ENCODE data around the gene SLC15A5. TPM values are rescaled to one million over a fixed set of nuclear protein-coding genes. Genes with fewer than 3 reads are reported as not detected.

SLC15A5 gene
- total RNA-seq, 1 experiment from 2014 or later: not detected

GRCh38 chr12:16282978-16283377, 5.5 kb upstream of the SLC15A5 start:
- ATAC-seq (no peak), DNase-seq (ENCODE audit: low read depth, low spot score) (no peak)
- Histone ChIP-seq H3K4me3 (ENCODE audit: low read depth in 2 of 2, low read length in 2 of 2) (no peak overlapping the region), H3K9me3 (ENCODE audit: control insufficient read depth, insufficient read depth, low read depth, low read length) (no peaks in the 10 kb centered on the region), H3K4me1 (ENCODE audit: control insufficient read depth, insufficient read depth, low read length) (no peaks in the 10 kb centered on the region), H3K27ac (ENCODE audit: low read length) (no peak overlapping the region), H3K36me3 (ENCODE audit: control insufficient read depth, insufficient read depth, low read length) (no peaks in the 10 kb centered on the region), H3K27me3 (ENCODE audit: control insufficient read depth, insufficient read depth, low read length) (no peaks in the 10 kb centered on the region)
- no peak for TF ChIP-seq SIN3A (IDR thresholded peaks at IDR 0.05; ENCODE audit: borderline replicate concordance, insufficient read depth, low read depth, low read length)
- intact Hi-C loops (cut with micrococcal nuclease; ENCODE audit: unreplicated experiment) (no loop called here), in situ Hi-C loops (cut with HindIII; ENCODE audit: low pct_unique_long_range_greater_than_20kb, low sequenced_read_pairs) (no loop called here)
- no TSS peak for BruUV-seq (replicated peaks)
- ChIA-PET POLR2A (no interaction called here), CTCF (no interaction called here)

GRCh38 chr12:16282081-16282480, 4.6 kb upstream of the SLC15A5 start:
- in situ Hi-C loops (cut with HindIII; ENCODE audit: low pct_unique_long_range_greater_than_20kb, low sequenced_read_pairs): no loop called here
- no peak for TF ChIP-seq CTCF (IDR thresholded peaks at IDR 0.05)
- TF ChIP-seq POLR2AphosphoS5 (IDR thresholded peaks at IDR 0.05; ENCODE audit: low read depth, low read length): no peak
- no peak for TF ChIP-seq SIN3A (IDR thresholded peaks at IDR 0.05; ENCODE audit: borderline replicate concordance, insufficient read depth, low read depth, low read length)
- TF ChIP-seq REST (IDR thresholded peaks at IDR 0.05; ENCODE audit: insufficient read depth in 1 of 2, low read depth in 2 of 2, low read length in 1 of 2): no peak
- TF ChIP-seq TCF7L2 (IDR thresholded peaks at IDR 0.05; ENCODE audit: low read depth, low read length): no peak
- POLR2A ChIA-PET: no interaction called here

GRCh38 chr12:16281157-16281556, 3.7 kb upstream of the SLC15A5 start:
- Histone ChIP-seq H3K27ac (ENCODE audit: low read length) (no peak overlapping the region), H3K4me3 (ENCODE audit: low read depth in 2 of 2, low read length in 2 of 2) (no peak overlapping the region), H3K9me3 (ENCODE audit: control insufficient read depth, insufficient read depth, low read depth, low read length) (no peaks in the 10 kb centered on the region), H3K4me1 (ENCODE audit: control insufficient read depth, insufficient read depth, low read length) (no peaks in the 10 kb centered on the region), H3K27me3 (ENCODE audit: control insufficient read depth, insufficient read depth, low read length) (no peaks in the 10 kb centered on the region), H3K36me3 (ENCODE audit: control insufficient read depth, insufficient read depth, low read length) (no peaks in the 10 kb centered on the region)
- BruUV-seq (replicated peaks): no TSS peak
- TF ChIP-seq CTCF (IDR thresholded peaks at IDR 0.05): no peak
- ATAC-seq: no peak
- CTCF ChIA-PET: no interaction called here
- intact Hi-C loops (cut with micrococcal nuclease; ENCODE audit: unreplicated experiment): no loop called here
- DNase-seq (ENCODE audit: low read depth, low spot score): no peak
- POLR2A ChIA-PET: no interaction called here
- in situ Hi-C loops (cut with HindIII; ENCODE audit: low pct_unique_long_range_greater_than_20kb, low sequenced_read_pairs): no loop called here

More at GRCh38 chr12:16282081-16282480, 4.6 kb upstream of the SLC15A5 start:
- no TSS peak for BruUV-seq (replicated peaks)
- Histone ChIP-seq H3K36me3 (ENCODE audit: control insufficient read depth, insufficient read depth, low read length) (no peaks in the 10 kb centered on the region), H3K4me1 (ENCODE audit: control insufficient read depth, insufficient read depth, low read length) (no peaks in the 10 kb centered on the region), H3K27ac (ENCODE audit: low read length) (no peak overlapping the region), H3K9me3 (ENCODE audit: control insufficient read depth, insufficient read depth, low read depth, low read length) (no peaks in the 10 kb centered on the region), H3K27me3 (ENCODE audit: control insufficient read depth, insufficient read depth, low read length) (no peaks in the 10 kb centered on the region), H3K4me3 (ENCODE audit: low read depth in 2 of 2, low read length in 2 of 2) (no peak overlapping the region)
- CTCF ChIA-PET: no interaction called here
- intact Hi-C loops (cut with micrococcal nuclease; ENCODE audit: unreplicated experiment): no loop called here
- DNase-seq (ENCODE audit: low read depth, low spot score) (no peak), ATAC-seq (no peak)
